Suppressor macrophage (primary cell): ENCODE measurements around the gene PTPRF.

ENCODE experiments used
- DNase-seq, 4 experiments: peaks; one replicate each; pipeline ENCODE4 v3.0.0-alpha.2; 2020 to 2022

PTPRF gene

GRCh38 chr1:43554444-43554992 is 23.8 kb downstream of the PTPRF start:
- peak in 3 of 4 experiments; percentile 39 to 49 (median 41) for DNase-seq

- no peak for DNase-seq
Observed at GRCh38 chr1:43556782-43557181, 26.1 kb downstream of the PTPRF start.

DNA sequence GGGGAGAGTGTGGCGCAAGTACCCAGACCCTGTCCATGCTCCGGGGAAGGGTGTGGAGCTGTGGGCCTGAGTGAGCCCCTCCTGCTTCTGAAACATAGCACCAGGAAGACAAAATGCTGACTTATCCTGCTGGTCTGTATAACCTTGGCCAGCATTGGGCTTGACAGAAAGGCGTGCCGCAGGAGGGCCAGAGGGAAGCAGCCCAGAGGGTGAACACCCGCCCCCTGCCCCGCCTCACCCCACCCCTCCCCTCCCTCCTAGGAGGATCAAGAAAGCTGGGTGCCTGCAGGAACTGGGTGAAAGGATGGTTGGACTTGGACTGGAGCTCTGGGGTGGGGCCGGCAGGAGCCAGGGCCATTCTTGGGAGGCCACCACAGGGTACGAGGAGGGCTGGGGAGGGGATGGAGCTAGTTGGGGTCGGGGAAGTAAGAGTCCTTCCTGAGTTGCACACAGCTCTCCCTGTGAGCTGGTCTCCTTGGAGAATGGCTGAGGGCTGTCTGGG is 27.1 kb downstream of the PTPRF start:
- peak in 1 of 4 experiments; percentile 10 for DNase-seq

GRCh38 chr1:43558346-43558841 is 27.7 kb downstream of the PTPRF start:
- DNase-seq: no peak

- DNase-seq: no peak
Observed at GRCh38 chr1:43559714-43560113, 29.0 kb downstream of the PTPRF start.

- DNase-seq: no peak
Observed at GRCh38 chr1:43560286-43560685, 29.6 kb downstream of the PTPRF start.

GRCh38 chr1:43563876-43564539 is 33.3 kb downstream of the PTPRF start:
- DNase-seq: no peak

DNA sequence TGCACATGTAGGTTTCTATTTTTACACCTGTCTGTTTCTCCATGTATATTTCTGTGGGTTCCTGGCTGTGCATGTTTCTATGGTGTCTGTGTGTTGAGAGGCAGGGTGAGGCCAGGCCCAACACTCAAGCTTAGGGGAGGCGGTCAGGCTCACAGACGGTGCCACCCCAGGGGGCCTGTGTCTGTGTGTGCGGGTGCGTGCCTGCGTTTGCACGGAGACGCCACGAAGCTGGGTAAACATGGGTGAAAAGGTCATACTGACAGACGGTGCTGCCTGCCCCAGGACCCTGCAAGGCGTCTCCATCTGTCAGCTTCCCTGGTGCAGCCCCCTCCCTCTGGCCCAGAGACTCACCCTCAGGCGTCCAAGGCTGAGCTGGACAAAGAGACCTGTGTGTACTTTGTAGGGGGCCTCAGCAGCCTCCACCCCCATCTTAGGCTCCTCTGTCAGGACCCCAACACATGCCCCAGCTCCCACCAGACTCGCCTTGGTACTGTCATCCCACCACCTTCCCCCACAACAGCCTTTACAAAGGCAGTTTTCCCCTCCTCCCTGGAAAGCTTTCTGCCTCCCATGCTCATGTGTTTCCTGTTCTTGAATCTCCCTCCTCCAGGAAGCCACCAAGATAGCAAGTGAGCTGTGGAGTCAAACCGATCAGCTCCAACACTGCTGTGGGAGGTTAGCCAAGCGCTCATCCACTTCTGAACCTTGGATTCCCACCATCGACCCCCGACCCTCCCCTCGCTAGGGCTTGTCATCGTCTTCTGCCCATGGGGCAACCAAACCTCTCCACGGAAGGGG is 34.1 kb downstream of the PTPRF start:
- DNase-seq: no peak

DNA sequence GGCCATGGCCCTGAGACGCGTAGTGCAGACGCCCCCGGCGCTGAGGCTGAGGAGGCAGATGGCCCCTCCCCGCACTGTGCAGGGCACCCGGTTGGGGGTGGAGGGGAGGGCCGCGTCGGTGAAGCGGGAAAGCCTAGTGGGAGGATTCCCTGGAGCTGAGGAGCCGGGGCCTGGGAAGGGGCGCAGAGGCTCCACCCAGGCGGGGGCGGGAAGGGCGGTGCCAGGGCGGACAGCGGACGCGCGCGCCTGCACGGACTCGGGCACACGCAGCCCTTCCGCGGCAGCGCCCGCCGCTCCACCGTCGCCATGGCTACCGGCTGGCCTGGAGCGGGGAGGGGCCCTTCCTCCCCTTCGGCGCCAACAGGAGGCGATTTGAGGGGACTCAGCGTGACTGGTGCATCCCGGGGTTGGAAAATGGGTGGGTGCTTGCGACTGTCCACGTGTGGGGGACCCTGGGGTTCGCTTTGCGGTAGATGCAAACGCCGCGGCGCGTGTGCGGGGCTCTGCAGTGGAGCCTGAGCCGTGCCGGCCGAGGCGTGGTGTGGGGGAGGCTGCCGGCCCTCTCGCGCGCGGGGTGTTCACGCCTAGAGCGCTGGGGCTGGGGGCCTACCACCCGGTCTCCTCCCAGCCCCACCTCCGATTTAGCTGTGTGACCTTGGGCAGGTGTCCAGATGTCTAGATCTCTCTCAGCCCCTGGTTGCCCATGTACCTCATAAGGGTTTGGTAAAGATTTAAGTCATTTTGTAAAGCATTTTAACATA is 35.1 kb downstream of the PTPRF start:
- peak; percentile 15 to 58 (median 42) for DNase-seq

GRCh38 chr1:43566382-43567044 is 35.8 kb downstream of the PTPRF start:
- no peak for DNase-seq

GRCh38 chr1:43569175-43569574 is 38.5 kb downstream of the PTPRF start:
- DNase-seq: peak in 2 of 4 experiments; percentile 9 to 20

DNA sequence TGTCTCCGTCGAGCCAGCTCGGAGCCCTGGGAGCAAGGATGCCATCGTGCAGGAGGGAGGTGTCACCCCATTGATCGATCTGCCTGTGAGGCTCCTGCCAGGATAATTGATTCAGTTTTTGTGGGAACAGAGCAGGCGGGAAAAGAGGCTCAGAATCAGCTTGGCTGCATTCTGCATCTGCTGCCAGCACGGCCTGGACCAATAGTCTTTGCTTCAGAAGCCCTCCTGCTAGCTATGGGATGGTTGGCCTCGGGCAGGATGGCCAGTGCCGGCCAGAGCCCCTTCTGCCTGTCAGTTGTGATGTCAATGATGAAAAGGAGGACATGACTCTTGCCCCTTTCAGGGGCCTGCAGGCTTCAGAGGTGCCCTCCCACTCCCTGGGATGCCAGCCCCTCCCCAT is 39.6 kb downstream of the PTPRF start:
- no peak for DNase-seq

DNA sequence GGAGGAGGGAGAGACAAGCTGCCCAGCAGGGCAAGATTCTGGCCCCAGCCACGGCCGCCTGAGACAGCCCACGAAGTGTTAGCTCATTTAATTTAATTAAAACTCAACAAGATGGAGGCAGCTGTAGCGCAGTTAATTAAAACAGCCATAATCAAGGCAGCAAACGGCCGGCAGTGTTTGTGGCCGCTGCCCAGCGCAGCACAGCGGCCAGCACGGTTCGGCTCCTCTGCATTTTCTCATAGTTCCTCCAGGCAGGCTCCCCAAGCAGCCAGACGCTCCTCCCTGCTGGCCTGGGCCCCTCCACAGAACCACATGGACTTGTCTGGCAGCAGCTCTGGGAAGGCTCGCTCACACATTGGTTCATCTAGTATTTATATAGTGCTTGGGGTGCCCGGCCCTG is 40.0 kb downstream of the PTPRF start:
- no peak for DNase-seq

GRCh38 chr1:43572084-43572483 is 41.4 kb downstream of the PTPRF start:
- peak in 1 of 4 experiments; percentile 3 for DNase-seq

DNA sequence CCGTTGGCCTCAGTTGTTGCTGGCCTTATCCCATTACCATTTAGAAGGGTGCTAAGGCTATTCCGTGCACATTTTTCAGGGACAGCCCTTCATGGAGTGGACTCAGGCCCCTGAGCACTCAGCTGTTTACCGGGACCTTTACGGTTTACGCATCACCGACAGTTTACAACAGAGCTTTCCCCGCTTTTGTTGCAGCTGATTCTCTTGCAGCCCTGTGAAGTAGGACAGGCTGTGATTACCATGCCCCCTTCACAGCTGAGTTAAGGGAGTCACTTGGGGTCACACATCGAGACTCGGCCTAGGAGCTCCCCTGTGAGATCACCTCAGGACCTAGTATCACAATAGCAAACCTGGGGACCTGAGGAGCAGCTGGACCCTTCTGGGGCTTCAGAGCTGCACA is 41.9 kb downstream of the PTPRF start:
- no peak for DNase-seq

DNA sequence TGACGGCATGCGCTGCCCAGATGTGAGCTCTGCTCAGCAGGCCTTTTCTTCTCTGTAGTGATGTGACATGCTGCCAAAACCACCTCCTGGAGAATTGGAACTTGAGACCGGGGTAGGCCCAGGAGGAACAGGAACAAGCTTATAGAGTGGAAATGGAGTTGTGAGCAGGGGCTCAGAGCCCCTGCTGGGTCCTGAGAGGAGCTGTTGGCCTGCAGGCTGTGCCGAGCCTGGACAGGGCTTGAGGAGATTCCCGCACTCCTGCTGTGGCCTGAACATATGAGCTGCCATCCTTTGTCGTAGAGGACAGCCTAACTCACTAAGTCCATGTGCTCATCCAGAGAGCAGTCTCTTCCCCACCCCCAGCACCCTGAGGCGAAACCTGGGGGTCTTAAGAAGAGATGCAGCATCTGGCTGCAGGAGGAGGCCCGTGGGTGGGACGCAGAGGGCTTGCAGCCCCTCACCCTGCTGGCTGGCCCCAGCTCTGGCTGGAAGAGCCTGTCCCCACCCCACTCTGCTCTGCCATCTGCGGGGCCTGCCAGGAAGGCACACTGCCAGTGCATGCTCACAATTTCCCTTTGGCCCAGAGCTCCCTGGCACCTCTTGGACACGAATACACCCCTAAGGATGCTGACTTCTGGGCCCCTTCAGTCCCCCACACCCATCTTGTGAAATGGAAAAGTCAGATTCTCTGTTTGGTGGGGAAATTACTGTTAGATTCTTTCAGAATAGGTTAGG is 42.5 kb downstream of the PTPRF start:
- no peak for DNase-seq

GRCh38 chr1:43576521-43576920 is 45.8 kb downstream of the PTPRF start:
- DNase-seq: no peak

- DNase-seq: no peak
Observed at GRCh38 chr1:43577655-43578542, 47.2 kb downstream of the PTPRF start.

DNA sequence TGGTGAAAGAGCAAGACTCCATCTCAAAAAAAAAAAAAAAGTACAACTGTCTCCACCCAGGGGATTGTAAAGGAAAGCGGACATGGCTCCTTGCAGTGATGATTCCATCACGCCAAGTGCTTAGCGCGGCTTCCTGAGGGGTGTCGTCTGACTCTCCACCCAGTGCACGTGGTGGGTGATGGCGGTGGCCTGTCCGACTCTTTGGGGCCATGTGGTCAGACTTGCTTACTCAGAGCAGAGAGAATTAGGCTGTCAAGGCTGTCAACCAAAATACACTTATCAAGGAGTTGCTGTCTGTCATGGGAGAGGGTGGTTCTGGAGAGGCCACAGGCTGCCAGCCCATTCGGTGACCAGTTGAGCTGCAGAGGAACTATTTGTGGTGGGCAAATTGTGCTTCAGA is 49.4 kb downstream of the PTPRF start:
- no peak for DNase-seq

- no peak for DNase-seq
Observed at GRCh38 chr1:43582162-43582566, 51.5 kb downstream of the PTPRF start.
